ENCODE data around the gene ODC1. TPM values are rescaled to one million over a fixed set of nuclear protein-coding genes. Genes with fewer than 3 reads are reported as not detected.

Gene ODC1
- total RNA-seq, 1 donor from 2014 or later: 88.0 TPM

- Mint-ChIP-seq H3K4me3 (ENCODE audit: unreplicated experiment) (no peak overlapping the region), H3K9me3 (ENCODE audit: unreplicated experiment) (peaks cover 1% of the 10 kb centered on the region), H3K27me3 (ENCODE audit: unreplicated experiment) (peaks cover 4% of the 10 kb centered on the region), H3K36me3 (ENCODE audit: unreplicated experiment) (peaks cover 7% of the 10 kb centered on the region), H3K27ac (ENCODE audit: unreplicated experiment) (no peak overlapping the region), H3K4me1 (ENCODE audit: low read depth, unreplicated experiment) (no peaks in the 10 kb centered on the region)
- no peak for DNase-seq
- TF ChIP-seq CTCF (IDR thresholded peaks at IDR 0.05; ENCODE audit: partially characterized antibody, unreplicated experiment): no peak
Measured at GRCh38 chr2:10494351-10495066, 46.4 kb upstream of the ODC1 start.

- H3K36me3 Mint-ChIP-seq (ENCODE audit: unreplicated experiment): peaks cover 7% of the 10 kb centered on the region
- H3K4me3 Mint-ChIP-seq (ENCODE audit: unreplicated experiment): no peak overlapping the region
- H3K4me1 Mint-ChIP-seq (ENCODE audit: low read depth, unreplicated experiment): no peaks in the 10 kb centered on the region
- DNase-seq: no peak
- peaks cover 1% of the 10 kb centered on the region for H3K9me3 Mint-ChIP-seq (ENCODE audit: unreplicated experiment)
- H3K27ac Mint-ChIP-seq (ENCODE audit: unreplicated experiment): no peak overlapping the region
- TF ChIP-seq CTCF (IDR thresholded peaks at IDR 0.05; ENCODE audit: partially characterized antibody, unreplicated experiment): no peak
- peaks cover 2% of the 10 kb centered on the region for H3K27me3 Mint-ChIP-seq (ENCODE audit: unreplicated experiment)
Measured at GRCh38 chr2:10493634-10494281, 45.6 kb upstream of the ODC1 start.

GRCh38 chr2:10493075-10493633 is 45.0 kb upstream of the ODC1 start:
- no peak for DNase-seq
- Mint-ChIP-seq H3K27me3 (ENCODE audit: unreplicated experiment) (peaks cover 2% of the 10 kb centered on the region), H3K27ac (ENCODE audit: unreplicated experiment) (no peak overlapping the region), H3K4me1 (ENCODE audit: low read depth, unreplicated experiment) (no peaks in the 10 kb centered on the region), H3K36me3 (ENCODE audit: unreplicated experiment) (peaks cover 7% of the 10 kb centered on the region), H3K4me3 (ENCODE audit: unreplicated experiment) (no peak overlapping the region), H3K9me3 (ENCODE audit: unreplicated experiment) (peaks cover 1% of the 10 kb centered on the region)
- no peak for TF ChIP-seq CTCF (IDR thresholded peaks at IDR 0.05; ENCODE audit: partially characterized antibody, unreplicated experiment)

GRCh38 chr2:10490806-10491291 is 42.7 kb upstream of the ODC1 start:
- TF ChIP-seq CTCF (IDR thresholded peaks at IDR 0.05; ENCODE audit: partially characterized antibody, unreplicated experiment): no peak
- H3K27ac Mint-ChIP-seq (ENCODE audit: unreplicated experiment): no peak overlapping the region
- H3K9me3 Mint-ChIP-seq (ENCODE audit: unreplicated experiment): peaks cover 1% of the 10 kb centered on the region
- peaks cover 7% of the 10 kb centered on the region for H3K36me3 Mint-ChIP-seq (ENCODE audit: unreplicated experiment)
- H3K4me3 Mint-ChIP-seq (ENCODE audit: unreplicated experiment): no peak overlapping the region
- no peaks in the 10 kb centered on the region for H3K27me3 Mint-ChIP-seq (ENCODE audit: unreplicated experiment)
- no peak for DNase-seq
- no peaks in the 10 kb centered on the region for H3K4me1 Mint-ChIP-seq (ENCODE audit: low read depth, unreplicated experiment)

Data from glutamatergic neuron (in vitro differentiated cells).